Brain pericyte (primary cell): Measurements from ENCODE around the gene GABBR2.
"Not testable (repeated sequence)": the region's sequence is repeated elsewhere in the genome, so short reads cannot be mapped to it uniquely, and the experiment has no call there.

ENCODE experiments used
- DNase-seq: peaks from one replicate; pipeline ENCODE4 v3.0.0-alpha.2; 2012; ENCODE audit warnings: low read depth, low spot score

GABBR2 gene

DNA sequence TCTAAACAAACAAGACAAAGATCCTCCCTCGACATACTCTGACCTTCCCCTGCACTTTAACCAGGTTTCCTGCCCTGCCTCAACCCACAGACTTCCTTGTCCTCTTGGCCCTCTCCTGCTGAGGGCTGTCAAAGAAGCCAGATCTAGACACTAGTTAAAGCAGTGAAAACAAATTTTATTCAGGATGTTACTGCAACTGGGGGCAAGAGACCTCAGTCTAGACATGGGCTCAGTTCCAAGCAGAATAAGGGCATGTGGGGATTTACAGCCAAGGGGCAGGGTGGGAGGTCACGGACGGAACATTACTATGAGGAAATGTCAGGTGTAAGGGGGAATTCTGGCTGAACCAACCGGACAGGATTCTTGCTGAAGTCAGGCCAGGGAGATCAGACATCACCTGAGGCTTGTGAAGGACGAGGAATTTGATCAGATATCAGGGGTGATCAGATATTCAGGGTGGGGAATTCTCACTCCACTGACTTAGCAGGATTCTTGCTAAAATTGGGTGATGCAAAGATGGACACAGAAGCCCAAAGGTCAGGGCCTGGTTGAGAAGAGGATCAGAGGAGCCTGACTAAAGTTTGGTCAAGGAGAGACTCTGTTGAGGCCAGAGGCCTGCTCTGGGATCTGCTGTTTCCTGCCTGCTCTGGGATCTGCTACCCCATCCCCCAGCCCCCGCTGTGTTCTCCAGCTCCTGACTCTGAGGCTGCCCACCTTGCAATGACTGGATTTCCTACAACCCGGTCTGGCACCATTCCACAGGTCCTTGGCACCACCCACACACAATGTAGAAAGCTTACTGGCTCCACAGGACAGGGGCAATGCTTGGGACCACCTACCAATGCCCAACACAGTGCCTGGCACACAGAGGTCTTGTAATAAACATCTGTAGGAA lies 21.5 kb downstream of the GABBR2 start:
- DNase-seq = no peak

DNA sequence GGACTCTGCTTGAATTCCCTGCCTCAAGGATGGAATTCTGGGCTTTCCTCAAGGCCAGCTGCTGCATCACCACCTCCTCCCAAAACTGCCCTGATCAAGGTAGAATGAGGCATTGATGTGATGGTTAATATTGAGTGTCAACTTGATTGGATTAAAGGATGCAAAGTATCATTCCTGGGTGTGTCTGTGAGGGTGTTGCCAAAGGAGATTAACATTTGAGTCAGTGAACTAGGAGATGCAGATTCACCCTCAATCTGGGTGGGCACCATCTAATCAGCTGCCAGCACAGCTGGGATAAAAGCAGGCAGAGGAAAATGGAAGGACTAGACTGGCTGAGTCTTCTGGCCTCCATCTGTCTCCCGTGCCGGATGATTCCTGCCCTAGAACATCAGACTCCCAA lies 23.9 kb downstream of the GABBR2 start:
- not testable (repeated sequence) for DNase-seq

DNA sequence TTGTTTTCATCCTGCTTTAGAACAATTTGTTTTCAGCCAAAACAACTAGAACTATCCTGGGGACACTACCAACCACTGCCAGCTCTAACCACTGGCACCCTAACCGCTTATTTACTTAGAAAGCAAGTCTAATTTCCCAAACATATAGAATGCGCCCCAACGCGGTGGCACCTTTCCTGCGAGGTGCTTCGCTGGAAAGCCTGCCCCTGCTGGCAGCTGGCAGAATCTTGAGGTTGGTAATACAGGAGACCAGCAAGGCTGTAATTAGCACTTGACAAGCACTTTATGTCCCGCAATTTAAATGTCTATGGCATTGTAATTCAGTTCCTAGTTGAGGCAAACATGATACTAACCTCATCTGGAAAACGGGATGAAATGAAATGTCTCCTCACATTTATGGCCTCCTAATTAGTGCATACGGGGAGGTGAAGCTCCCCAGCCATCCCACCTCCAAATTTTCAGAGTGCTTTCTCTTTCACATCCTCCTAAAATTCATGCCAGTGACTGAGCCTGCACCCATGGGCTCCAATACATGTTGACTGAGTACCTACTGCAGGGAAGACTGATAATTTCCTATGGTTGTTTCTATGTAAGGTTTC lies 30.4 kb downstream of the GABBR2 start:
- DNase-seq = no peak

DNA sequence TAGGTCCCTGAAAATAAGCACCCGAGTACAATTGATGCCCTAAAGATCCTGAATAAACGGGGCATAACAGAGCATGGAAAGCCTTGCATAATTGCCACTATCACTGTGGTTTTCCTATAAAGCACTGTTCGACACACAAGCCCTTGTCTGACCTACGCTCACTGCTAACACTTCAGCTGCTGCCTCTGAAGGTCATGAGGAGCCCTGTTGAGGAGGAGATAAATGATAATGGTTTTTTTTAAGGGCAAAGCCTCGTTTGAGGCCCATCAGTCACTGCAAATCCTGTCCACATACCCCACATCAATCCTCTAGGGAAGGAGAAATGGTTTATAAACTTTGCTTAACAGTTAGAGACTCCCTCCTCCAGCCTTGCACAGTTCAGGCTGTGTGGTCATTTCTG lies 35.1 kb downstream of the GABBR2 start:
- no peak for DNase-seq

DNA sequence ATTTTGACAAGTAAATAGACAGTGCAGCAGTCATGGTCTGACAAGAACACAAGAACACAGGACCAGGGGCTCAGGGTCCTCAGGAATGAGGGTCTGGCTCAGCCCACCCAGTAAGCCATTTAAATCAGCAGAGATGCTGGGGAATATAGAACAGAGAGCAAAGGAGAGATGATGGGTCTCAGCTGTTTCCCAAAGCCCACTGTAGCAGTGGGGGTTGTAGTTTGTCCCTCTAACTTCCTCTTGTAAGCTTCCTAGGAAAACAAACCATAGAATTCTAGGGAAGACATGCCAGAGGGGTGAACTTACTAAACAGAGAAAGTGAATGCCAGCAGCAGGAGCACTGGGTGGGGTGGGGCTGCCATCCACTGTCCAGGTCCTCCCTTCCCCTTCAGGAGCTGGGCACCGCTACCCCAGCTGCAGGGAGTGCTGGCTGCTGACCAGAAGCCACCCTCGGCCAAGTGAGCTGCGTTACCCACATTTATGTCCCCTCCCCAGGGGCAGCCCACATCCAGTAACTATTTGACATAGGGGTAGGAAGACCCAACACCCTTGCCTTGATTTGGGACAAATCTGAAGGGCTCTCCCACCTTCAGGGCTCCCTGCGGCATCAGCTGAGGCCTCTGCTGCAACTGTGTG lies 41.6 kb downstream of the GABBR2 start:
- DNase-seq = no peak

DNA sequence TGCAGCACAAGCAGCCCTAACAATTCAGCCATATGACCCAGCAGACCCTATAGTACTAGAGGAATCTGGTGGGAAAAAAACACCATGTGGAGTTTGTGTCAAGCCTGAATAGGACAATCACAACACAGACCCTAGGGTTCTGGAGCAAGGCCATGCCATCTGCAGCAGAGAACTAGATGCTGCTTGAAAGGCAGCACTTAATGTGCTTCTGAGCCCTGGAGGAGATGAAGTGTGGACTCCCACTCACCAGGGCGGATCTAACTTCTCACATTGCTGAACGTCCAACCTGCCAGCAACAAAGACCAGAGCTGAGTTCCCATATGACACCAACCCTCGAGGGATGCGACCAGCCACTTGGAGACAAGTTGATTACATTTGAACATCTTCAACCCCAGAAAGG lies 43.2 kb downstream of the GABBR2 start:
- no peak for DNase-seq

DNA sequence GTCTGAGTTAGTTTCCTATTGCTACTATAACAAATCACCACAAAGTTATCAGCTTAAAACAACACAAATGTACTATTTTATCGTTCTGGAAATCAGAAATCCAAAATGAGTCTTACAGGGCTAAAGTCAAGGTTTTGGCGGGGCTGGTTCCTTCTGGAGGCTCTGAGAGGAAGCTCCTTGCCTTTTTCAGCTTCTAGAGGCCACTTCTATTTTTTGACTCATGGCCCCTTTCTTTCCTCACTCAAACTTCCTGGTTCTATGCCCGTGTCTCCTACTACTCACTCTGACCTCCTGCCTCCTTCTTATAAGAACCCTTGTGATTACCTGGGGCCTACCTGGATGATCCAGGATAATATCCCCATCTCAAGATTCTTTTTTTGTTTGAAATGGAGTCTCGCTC lies 48.2 kb downstream of the GABBR2 start:
- DNase-seq = no peak

DNA sequence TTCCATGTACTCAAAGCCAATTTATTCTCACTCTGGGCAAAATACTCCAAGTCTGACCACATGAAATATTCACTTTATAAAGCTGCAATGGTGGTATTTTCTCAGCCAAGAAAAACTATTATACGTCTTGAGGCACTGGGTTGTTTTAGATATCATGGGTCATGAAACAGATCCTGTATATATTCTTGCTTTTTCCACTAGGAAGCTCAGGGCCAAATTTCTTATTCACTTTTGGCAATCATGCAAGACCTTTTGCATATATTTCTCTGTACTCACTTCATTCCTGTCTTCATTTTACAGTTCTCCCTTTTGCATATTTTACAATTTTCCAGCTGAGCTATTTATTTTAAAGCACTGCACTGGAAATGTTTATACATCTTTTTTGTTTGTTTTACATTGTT lies 49.8 kb downstream of the GABBR2 start:
- no peak for DNase-seq

DNA sequence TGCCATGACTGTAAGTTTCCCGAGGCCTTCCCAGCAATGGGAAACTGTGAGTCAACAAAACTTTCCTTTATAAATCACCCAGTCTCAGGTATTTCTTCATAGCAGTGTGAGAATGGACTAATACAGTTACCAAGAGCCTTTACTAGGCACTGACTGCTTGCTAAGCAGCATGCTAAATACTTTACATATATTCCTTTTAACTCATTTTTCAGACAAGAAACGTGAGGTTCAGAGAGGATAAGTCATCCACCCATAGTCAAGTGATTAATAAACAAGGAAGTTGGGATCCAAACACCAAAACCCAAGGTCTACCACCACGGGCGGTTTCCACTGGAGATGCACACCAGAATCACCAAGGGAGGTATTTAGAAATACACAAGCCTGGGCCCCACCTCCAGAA lies 50.8 kb downstream of the GABBR2 start:
- no peak for DNase-seq

DNA sequence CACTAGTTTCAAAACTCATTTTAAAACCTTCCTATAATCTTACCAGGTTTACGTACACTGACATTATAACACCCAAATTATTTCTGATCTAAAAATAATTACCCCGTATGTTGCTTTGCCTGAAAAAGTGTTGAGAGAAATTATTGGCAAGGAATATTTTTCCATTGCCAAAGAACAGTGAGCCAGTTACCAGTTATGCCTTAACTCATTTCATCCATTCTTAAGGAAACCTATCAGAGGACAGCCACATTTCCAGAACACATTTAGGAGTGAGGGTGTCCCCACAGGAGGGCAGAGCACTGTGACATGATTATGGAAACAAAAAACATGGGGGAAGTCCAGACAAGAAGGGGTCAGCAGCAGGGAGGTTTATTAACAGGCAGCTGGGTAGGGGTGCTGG lies 52.2 kb downstream of the GABBR2 start:
- DNase-seq = no peak

DNA sequence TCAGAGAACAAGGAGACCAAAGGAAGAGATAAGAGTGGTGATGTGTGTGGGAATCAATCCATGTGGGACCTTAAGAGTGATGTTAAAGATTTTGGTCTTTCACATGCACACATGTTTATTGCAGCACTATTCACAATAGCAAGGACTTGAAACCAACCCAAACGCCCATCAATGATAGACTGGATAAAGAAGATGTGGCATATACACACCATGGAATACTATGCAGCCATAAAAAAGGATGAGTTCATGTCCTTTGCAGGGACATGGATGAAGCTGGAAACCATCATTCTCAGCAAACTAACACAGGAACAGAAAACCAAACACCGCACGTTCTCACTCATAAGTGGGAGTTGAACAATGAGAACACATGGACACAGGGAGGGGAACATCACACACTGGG lies 53.3 kb downstream of the GABBR2 start:
- not testable (repeated sequence) for DNase-seq

DNA sequence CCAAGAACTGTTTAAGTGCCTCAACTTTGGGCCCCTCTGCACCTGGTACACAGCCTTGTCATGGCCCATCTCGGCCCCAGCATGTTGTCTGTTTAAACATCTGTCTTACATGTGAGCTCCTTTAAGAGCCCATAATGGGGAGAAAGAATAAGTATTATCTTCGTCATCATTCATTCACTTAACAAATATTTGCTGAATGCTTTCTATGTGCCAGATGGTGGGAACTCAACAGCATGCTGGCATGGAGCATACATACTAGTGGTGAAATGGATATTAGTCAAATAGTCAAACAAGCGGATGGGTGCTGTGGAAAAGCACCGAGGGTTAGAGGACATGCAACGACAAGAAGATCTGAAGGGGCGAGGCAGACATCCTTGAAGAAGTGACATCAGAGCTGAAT lies 54.5 kb downstream of the GABBR2 start:
- no peak for DNase-seq

DNA sequence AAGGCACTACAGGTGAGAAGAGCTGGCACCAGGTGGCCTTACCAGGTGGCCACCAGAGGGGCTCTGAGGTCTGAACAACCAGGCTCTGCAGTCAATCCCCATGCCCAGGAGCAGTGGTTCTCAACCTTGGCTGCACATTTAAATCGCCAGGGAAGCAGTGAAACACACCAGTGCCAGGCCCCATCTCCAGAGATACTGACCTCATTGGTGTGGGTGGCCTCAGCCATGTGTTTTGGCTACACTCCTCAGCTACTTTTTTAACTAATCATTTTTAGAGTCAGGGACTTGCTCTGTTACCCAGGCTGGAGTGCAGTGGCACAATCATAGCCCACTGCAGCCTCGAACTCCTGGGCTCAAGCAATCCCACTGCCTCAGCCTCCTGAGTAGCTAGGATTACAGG lies 56.0 kb downstream of the GABBR2 start:
- no peak for DNase-seq

DNA sequence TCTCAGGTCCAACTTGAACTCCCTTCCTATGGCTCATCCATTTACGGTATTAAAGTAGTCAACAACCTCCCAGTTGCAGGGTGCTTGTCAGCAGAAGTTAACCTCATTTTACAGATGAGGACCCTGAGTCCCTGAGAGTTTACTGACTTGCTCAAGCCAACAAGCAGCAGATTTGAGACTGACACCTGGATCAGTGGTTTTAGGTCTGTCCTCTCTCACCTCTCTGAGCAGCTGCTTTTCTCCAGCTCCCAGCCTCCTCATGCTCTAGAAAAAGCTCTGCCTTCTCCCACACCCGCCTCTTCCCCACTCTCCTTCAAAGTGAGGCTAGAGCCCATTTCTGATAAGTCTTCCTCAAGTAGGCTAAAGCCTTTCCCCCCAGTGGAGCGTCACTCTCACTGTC lies 56.4 kb downstream of the GABBR2 start:
- DNase-seq = no peak

DNA sequence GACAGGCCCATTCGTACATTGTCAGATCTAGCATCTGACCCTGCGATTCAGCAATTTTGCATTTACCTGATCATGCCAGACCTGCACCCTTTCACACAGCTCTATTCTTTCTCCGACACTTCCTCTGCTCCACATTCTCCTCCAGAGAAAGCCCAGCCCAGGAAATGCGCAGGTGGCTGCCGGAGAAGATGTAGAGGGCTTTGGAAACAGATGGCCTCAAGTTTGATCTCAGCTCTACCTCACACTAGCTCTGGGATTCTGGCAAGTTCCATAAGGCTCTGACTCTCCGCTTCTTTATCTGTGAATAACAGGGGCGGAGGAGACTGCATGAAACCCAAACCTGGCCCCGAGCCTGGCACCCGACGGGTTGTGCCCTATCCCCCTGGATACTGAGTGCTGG lies 61.5 kb downstream of the GABBR2 start:
- no peak for DNase-seq

DNA sequence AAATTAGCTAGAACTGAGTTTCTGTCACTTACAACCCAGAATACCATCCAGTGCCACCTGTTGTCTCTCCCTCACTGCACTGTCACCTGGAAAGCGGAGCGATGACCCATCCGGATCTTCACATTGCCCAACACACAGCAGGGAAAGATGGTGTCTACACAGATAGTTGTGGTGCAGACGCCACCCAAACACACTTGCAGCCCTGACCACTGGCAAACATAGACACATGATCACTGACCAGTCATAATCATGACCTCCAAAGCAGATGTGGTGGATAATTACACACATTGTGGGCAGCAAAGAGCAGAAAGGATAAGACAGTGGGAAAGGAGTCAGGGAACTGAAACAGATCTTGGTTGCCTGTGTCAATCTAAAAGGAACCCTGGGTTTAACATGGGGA lies 64.7 kb downstream of the GABBR2 start:
- no peak for DNase-seq

DNA sequence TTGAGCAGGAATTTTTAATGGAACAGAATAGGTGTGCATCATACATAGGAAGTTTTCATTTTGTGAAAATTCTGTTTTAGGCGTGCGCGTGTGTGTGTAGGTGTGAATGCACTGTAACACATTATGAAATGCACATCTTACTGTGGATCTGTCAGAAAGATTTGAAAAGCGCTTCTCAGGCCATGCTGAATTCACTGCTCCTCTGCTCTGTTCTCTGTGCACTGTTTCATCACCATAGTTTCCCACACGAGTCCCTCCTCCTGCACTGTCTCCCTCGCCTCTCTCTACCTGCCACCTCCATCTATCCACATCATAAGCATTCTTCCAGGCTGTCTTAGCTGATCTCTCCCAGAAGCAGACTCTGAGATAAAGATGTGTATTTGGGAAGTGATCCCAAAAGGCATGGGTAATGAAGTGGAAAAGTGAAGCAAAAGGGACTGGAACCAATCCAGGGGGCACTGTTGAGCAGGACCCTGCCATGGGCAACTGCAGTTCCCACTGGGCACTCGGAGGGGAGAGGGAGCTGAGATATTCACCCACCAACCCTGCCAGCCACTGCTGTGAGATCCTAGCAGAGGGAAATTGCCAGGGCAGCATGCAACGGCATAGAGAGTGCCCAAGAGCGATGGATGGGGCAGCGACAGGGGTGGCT lies 65.9 kb downstream of the GABBR2 start:
- no peak for DNase-seq

DNA sequence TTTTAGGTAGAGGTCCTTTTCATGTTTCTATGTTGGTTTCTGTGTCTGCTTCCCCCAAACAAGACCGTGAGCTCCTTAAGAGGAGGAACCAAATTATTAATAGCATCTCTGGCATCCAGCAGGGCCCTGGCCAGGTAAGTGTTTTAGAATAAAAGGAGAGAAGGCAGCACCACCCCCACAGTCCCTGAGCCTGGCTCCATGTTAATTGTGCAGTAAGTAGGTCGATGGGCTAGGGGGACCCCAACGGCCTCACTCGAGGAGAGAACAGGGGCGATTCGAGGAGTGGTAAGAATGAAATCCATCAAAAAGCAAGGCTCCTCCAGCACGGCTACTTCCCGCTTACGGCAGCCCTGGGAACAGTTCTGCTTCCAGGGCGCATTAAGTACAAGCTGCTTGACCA lies 67.0 kb downstream of the GABBR2 start:
- DNase-seq = no peak

DNA sequence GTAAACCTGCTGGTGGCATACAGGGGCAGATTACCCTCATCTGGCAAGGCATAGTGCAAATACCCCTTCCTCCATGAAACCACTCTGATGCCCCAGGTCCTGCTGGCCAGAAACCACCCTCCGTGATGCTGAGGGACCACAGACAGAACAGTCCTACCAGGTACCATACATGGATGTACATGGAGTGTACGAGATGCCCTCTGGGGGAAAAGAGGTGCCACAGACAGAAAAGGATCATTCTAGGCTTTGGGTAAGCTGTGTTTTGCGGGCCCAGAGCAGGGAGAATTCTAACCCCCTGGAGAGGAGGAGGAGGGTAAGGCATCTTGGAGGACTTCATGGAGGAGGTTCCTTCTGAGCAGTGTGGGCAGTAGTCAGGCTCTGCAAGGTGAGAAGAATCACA lies 68.3 kb downstream of the GABBR2 start:
- DNase-seq = no peak

DNA sequence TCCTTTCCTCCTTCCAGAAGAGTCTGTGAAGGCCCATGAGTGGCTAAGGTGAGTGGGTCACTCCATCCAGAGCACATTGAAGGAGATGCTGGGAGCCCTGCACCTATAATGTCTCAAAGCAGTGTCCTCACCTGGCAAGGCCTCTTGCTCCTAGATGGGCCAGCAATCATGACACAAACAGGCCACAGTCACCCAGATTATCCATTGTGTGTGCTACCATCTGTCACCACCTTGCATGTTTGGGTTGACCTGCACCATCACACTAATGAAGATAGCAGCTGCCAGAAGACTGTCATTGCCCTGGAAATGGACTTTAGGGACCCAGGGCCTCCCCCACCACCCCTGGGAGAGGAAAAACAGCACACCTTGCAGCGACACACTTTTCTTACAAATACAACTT lies 69.6 kb downstream of the GABBR2 start:
- DNase-seq = no peak

DNA sequence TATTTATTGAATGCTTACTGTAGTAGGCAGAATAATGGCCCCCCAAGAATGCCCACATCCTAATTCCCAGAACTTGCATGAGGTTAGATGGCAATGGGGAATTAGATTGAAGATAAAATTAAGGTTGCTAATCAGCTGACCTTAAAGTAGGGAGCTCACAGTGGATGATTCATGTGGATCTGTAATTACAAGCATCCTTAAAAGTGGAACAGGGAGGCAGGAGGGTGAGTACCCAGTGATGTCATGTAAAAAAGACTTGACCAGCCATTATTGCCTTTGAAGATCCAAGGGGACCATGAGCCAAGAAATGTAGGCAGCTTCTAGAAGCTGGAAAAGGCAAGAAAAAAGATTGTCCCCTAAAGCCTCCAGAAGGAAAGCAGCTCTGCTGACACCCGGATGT lies 71.4 kb downstream of the GABBR2 start:
- no peak for DNase-seq

DNA sequence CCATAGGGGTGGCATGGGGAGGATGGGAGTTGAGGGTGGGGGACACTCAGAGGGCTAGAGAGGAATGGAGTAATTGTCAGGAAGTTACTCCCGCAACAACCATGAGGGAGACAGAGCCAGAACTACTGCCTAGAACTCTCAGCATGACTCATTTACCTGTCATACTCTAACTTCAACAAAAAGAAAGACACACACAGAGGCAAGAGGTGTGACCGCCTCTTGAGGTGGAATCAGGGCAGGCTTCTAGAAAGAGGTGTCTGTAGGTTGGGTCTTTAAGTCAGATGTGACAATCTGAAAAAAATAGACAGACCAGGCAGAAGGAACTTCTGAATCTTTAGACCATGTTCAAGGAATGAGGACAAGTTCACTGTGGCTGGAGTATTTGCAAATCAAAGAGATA lies 73.4 kb downstream of the GABBR2 start:
- DNase-seq = no peak
